Coronary artery (tissue), 2 donors: ENCODE results near the gene ADRM1.

Source experiments
- DNase-seq: peaks from one replicate; pipeline ENCODE4 v3.0.0-alpha.2; 2017; ENCODE audit warnings: low spot score
- H3K27ac ChIP-seq, 2 donors: fragments of 200-600 bp; sonication (generic); one replicate each; pipeline ENCODE4 v1.5.1; 2016 to 2019
- H3K4me3 ChIP-seq: fragments of 200-600 bp; sonication (generic); 2 replicates; pipeline ENCODE4 v1.5.1; 2016; ENCODE audit warnings: mild to moderate bottlenecking, moderate library complexity
- TF ChIP-seq, protein P1 (sequence below): fragments of 200-600 bp; sonication (generic); IDR thresholded peaks from one replicate; pipeline ENCODE4 v1.5.1; 2019; ENCODE audit warnings: antibody characterized with exemption

The ADRM1 gene

DNA sequence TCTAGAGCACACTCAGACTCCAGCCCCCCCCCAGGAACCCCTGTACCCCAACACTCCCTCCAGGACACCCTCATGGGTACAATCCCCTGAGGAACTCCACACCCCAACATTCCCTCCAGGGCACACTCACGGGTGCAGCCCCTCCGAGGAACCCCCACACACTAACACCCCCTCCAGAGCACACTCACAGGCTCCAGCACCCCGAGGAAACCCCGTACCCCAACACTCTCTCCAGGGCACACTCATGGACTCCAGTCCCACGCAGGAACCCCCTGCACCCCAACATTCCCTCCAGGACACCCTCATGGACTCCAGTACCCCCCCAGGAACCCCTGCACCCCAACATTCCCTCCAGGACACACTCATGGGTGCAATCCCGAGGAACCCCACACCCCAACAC lies 32.7 kb downstream of the ADRM1 start:
- Histone ChIP-seq H3K4me3 (no peak overlapping the region), H3K27ac (peak overlapping the region in 1 of 2 donors; percentile 10)
- no peak for DNase-seq
- TF ChIP-seq, protein P1, sequence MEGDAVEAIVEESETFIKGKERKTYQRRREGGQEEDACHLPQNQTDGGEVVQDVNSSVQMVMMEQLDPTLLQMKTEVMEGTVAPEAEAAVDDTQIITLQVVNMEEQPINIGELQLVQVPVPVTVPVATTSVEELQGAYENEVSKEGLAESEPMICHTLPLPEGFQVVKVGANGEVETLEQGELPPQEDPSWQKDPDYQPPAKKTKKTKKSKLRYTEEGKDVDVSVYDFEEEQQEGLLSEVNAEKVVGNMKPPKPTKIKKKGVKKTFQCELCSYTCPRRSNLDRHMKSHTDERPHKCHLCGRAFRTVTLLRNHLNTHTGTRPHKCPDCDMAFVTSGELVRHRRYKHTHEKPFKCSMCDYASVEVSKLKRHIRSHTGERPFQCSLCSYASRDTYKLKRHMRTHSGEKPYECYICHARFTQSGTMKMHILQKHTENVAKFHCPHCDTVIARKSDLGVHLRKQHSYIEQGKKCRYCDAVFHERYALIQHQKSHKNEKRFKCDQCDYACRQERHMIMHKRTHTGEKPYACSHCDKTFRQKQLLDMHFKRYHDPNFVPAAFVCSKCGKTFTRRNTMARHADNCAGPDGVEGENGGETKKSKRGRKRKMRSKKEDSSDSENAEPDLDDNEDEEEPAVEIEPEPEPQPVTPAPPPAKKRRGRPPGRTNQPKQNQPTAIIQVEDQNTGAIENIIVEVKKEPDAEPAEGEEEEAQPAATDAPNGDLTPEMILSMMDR = no peak

DNA sequence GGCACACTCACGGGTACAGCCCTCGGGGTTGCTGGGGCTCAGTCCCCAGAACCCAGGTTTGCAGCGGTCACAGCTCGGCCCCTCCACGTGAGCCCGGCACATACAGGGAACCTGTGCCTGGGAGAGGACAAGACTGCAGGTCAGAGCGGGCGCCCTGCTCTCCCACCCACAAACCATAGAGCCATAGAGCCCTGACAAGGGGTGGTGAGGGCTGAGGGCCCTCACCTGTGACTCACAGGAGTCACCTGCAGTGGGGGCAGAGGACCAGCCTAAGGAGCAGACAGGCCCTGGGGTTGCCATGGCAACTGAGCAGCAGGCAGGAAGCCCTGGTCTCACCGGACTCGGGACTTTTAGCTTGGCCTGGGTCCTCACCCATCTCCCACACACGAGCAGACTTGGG lies 33.5 kb downstream of the ADRM1 start:
- H3K27ac ChIP-seq = no peak overlapping the region
- DNase-seq = no peak
- no peak overlapping the region for H3K4me3 ChIP-seq
- TF ChIP-seq, protein P1 = no peak

DNA sequence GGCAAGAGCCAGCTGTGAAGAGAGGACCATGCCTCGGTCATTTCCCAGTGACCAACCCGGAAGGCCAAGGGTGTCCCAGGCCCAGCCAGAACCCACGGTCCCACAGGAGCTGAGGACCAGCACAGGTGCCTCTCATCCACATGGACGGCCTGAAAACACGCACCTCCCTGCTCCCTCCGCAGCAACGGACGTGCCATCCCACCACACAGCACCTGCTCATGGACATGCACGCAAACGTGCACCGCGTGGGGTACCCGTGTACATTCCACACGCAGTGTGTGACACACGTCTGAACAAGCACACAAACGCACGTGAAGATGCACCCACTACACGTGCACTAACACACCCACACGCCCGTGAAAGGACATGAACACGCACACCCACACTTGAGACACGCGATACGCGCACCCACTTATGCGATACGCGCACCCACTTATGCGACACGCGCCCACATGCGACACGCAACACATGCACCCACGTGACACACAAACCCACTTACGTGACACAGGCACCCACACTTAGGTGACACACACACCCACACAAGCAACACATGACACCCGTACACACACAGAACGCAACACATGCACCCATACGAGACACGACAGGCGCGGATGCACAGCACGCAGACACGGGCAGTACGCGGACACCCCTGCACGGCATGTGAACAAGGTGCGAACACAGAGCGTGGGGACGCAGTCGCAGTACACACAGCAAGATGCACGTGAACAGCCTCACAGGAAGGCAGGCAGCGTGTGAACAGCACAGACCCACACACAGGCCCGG lies 34.2 kb downstream of the ADRM1 start:
- DNase-seq = no peak
- no peak overlapping the region for H3K4me3 ChIP-seq
- TF ChIP-seq, protein P1 = no peak
- no peak overlapping the region for H3K27ac ChIP-seq

DNA sequence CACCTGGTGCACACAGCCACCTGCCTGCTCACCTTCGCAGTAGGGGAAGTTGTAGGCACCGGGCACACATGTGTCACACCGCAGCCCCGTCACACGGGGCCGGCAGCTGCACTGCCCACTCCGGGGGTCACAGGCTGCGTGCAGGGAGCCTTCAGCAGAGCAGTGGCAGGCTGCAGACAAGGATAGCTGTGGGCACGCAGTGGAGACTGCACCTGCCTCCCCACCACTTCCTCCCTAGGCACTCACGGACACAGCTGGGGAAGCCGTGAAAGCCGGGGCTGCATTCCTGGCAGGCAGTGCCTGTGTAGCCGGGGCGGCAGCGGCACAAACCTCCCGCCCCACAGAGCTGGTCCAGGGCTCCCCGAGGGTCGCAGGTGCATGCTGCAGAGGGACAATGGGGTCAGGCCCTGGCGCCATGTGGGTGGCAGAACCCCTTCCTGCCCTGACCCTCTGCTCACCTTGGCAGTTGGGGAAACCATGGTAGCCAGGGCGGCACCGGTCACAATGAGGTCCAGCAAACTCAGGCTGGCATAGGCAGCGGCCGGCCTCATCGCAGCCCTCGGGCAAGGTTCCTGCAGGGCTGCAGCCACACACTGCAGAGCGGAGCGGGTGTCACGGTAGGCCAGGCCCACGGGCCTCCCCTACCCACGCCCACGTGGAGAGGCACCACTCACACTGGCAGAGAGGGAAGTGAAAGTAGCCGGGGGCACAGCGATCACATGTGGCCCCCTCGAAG lies 34.9 kb downstream of the ADRM1 start:
- DNase-seq = no peak
- no peak overlapping the region for H3K4me3 ChIP-seq
- H3K27ac ChIP-seq = no peak overlapping the region
- TF ChIP-seq, protein P1 = no peak

DNA sequence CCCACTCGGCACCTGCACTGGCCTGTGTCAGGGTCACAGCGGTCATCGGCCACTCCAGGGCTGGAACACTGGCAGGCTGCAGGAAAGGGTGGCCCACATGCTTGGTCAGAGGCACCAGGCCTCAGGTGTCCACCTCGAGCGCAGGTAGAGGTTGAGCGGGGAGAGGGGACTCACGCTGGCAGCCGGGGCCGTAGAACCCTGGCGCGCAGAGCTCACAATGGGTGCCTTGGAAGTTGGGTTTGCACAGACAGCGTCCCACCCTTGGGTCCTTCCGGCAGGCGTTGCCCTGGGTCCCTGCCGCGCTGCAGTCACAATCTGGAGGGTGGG lies 35.5 kb downstream of the ADRM1 start:
- TF ChIP-seq, protein P1 = no peak
- H3K27ac ChIP-seq = no peak overlapping the region
- DNase-seq = no peak

DNA sequence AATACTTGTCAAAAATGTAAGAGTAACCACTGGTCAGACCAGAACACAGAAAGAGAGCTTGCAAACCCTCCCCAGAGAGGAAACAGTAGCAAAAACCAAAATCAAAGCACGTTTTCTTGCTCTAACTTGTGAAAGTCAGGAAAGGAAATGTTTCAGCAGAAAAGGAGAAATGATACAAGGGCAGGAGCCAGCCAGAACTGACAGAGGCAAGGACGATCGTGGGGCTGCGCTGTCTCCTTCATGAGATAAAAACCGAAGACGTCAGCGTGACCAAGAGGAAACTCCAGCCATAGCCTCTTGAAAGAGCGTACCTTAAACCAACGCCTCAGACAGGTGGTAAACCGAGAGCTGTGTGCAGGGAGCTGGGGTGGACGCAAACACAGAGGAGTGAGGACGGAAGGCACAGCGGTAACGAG lies 36.9 kb downstream of the ADRM1 start:
- DNase-seq = no peak
- H3K4me3 ChIP-seq = no peak overlapping the region
- TF ChIP-seq, protein P1 = no peak
- no peak overlapping the region for H3K27ac ChIP-seq

More for the DNA sequence above, 35.5 kb downstream of the ADRM1 start:
- no peak overlapping the region for H3K4me3 ChIP-seq

DNA sequence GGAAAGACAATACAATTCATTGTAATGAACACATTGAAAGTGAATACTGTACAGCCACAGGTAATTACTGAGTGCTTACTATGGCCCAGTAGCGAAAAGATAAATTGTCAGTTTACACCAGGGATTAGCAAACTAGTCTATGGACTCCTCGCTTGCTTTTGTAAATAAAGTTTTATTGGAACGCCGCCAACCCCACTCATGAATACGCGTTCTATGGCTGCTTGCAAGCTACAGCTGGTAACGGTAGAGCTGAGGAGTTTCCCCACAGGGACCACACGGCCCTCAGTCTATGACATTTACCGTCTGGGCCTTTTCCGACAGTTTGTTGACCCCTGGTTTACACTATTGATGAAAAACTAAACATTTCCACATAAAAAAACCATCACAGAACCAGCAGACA lies 40.1 kb downstream of the ADRM1 start:
- Histone ChIP-seq H3K4me3 (no peak overlapping the region), H3K27ac (no peak overlapping the region)
- TF ChIP-seq, protein P1 = no peak
- no peak for DNase-seq
